GM19455 (cell line): Measurements from ENCODE around the gene PGGHG.
A peak's percentile ranks its signal among the peaks of the same experiment; 100 is the strongest.

Experiments
- ATAC-seq: cut with Tn5 transposase; IDR thresholded peaks from one replicate; pipeline ENCODE4 v1.9.1; 2021; ENCODE audit not compliant: unreplicated experiment

The PGGHG gene

DNA sequence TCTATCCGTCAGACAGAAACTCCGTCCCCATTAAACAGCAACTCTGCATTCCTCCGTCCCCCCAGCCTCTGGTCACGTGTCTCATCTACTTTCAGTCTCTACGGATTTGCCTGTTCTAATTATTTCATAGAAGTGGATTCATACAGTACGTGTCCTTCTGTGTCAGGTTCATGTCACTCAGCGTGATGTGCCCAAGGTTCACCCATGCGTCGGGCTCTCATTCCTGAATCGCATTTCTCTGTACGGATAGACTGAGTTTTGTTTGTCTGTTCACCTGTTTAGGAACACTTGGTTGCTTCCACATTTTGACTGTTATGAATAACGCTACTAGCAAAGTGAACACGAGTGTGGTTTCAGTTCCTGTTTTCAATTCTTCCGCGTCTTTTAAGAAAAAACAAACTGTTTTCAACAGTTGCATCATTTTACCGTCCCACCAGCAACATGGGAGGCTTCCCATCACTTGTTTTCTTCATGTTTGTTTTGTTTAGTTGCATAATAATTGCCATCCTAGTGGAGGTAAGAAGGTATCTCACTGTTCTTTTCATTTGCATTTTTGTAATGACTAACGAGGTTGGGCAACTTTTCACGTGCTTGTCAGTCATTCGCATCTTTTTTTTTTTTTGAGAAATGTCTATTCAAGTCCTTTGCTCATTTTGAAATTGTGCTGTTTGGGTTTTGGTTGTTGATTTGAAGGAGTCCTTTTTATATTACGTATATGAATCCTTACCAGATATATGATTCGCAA, 19.6 kb upstream of the PGGHG start:
- peak; percentile 68 for ATAC-seq

- no peak for ATAC-seq
Observed at GRCh38 chr11:270451-271318, 18.2 kb upstream of the PGGHG start.

GRCh38 chr11:271319-271715, 17.6 kb upstream of the PGGHG start:
- ATAC-seq: no peak

- no peak for ATAC-seq
Observed at GRCh38 chr11:272195-272930, 16.6 kb upstream of the PGGHG start.

- no peak for ATAC-seq
Observed at GRCh38 chr11:272931-273198, 16.1 kb upstream of the PGGHG start.

GRCh38 chr11:276219-276618, 12.7 kb upstream of the PGGHG start:
- ATAC-seq: no peak

DNA sequence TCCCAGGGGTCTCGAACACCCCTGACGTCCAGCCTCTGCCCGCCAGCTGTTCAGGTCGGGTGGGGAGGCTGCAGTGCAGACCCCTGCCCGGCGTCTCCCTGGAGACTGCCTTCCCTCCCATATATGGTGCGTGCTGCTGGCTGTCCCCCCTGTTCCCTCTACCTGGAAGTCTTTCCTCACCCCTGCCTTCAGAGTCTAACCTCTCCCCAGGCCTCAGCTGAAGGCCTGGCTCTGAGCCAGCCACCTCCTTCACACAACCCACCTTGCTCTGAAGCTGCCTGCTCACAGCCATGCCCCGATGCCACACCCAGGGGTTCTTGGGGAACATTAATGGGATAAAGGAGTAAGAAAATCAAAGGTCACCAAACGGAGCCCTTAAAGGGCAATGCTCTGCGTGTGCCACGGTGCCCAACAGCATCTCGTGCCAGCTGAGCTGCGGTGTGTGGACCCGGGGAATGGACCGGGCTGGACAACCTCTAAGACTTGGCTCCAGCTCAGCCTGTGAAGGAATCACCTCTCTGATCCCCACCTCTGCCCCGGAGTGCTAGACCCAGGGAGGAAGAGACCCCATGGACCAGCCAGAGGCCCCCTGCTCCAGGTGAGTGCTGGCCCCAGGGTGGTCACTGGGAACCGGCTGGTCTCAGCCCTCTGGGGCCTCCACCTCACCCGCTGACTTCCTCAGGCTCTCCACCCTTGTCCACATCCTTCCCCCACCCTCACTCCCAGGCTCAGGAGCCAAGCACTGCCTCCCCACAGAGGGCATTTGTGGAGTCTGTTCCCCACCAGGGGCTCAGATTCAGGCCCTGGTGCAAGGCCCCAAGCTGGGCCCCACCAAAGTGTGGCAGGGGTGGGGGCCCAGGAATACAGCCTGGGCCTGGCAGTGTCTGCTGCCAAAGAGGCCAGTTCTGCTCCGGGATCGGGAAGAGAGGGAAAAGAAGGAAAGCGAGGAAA, 10.7 kb upstream of the PGGHG start, which contains the start of gene NLRP6:
Gene NLRP6 (plus strand): TSS at position 407 of the 951 bp plus-strand sequence. CDS start 163 bp downstream, at position 570.
- ATAC-seq: no peak

GRCh38 chr11:279040-279965, 9.6 kb upstream of the PGGHG start:
- no peak for ATAC-seq

DNA sequence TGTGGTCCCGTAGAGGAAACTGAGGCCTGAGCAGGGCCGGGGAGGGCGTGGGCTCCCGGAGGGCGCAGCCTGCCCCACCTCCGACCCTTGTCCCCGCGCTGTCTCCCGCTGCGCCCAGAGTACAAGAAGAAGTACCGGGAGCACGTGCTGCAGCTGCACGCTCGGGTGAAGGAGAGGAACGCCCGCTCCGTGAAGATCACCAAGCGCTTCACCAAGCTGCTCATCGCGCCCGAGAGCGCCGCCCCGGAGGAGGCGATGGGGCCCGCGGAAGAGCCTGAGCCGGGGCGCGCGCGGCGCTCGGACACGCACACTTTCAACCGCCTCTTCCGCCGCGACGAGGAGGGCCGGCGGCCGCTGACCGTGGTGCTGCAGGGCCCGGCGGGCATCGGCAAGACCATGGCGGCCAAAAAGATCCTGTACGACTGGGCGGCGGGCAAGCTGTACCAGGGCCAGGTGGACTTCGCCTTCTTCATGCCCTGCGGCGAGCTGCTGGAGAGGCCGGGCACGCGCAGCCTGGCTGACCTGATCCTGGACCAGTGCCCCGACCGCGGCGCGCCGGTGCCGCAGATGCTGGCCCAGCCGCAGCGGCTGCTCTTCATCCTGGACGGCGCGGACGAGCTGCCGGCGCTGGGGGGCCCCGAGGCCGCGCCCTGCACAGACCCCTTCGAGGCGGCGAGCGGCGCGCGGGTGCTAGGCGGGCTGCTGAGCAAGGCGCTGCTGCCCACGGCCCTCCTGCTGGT, 8.8 kb upstream of the PGGHG start:
- ATAC-seq: no peak

DNA sequence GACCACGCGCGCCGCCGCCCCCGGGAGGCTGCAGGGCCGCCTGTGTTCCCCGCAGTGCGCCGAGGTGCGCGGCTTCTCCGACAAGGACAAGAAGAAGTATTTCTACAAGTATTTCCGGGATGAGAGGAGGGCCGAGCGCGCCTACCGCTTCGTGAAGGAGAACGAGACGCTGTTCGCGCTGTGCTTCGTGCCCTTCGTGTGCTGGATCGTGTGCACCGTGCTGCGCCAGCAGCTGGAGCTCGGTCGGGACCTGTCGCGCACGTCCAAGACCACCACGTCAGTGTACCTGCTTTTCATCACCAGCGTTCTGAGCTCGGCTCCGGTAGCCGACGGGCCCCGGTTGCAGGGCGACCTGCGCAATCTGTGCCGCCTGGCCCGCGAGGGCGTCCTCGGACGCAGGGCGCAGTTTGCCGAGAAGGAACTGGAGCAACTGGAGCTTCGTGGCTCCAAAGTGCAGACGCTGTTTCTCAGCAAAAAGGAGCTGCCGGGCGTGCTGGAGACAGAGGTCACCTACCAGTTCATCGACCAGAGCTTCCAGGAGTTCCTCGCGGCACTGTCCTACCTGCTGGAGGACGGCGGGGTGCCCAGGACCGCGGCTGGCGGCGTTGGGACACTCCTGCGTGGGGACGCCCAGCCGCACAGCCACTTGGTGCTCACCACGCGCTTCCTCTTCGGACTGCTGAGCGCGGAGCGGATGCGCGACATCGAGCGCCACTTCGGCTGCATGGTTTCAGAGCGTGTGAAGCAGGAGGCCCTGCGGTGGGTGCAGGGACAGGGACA, 8.0 kb upstream of the PGGHG start:
- no peak for ATAC-seq

- ATAC-seq: no peak
Observed at GRCh38 chr11:281486-282161, 7.3 kb upstream of the PGGHG start.

GRCh38 chr11:282171-282570, 6.8 kb upstream of the PGGHG start:
- ATAC-seq: no peak

- ATAC-seq: no peak
Observed at GRCh38 chr11:282630-283360, 6.1 kb upstream of the PGGHG start.

DNA sequence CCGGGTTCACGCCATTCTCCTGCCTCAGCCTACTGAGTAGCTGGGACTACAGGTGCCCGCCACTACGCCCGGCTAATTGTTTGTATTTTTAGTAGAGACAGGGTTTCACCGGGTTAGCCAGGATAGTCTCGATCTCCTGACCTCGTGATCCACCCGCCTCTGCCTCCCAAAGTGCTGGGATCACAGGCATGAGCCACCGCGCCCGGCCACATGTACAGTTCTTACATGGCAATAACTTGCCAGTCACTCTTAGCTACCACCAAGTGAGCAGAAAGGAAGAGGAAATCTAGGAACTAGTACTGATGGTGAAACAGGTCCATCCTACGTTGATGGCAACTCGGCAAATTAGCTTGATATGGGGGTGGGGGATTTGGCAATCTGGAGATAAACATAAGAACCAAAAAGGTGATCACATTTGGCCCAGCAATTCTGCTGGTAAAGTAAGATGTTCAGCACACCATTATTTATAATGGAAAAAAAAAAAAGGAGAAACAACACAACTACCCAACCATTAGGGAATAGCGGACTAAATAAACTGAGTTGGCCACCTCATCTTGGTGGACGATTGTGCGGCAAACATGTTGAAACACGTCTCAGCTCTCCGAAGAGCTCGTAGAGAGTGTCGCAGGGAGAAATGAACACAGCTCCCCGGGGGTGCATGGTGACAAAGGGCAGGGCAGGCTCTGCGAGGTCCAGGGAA, 5.4 kb upstream of the PGGHG start:
- no peak for ATAC-seq

- ATAC-seq: no peak
Observed at GRCh38 chr11:284105-285020, 4.6 kb upstream of the PGGHG start.
